Parathyroid adenoma (tissue), 2 donors: ENCODE results near the gene L2HGDH.

Source experiments
- H2AFZ ChIP-seq: fragments of 300-600 bp; sonication (generic); one replicate; pipeline ENCODE4 v1.7.0; 2017; ENCODE audit warnings: antibody characterized with exemption, mild to moderate bottlenecking
- H3K27ac ChIP-seq: fragments of 300-600 bp; sonication (generic); one replicate; pipeline ENCODE4 v1.7.0; 2017
- H3K27me3 ChIP-seq: fragments of 300-600 bp; sonication (generic); one replicate; pipeline ENCODE4 v1.7.0; 2017; ENCODE audit warnings: low read length; ENCODE audit not compliant: control insufficient read depth, insufficient read depth
- H3K36me3 ChIP-seq: fragments of 300-600 bp; sonication (generic); one replicate; pipeline ENCODE4 v1.7.0; 2017; ENCODE audit warnings: low read length; ENCODE audit not compliant: control insufficient read depth, insufficient read depth
- H3K4me1 ChIP-seq: fragments of 300-600 bp; sonication (generic); one replicate; pipeline ENCODE4 v1.7.0; 2017; ENCODE audit warnings: control low read depth
- H3K4me2 ChIP-seq: fragments of 300-600 bp; sonication (generic); one replicate; pipeline ENCODE4 v1.7.0; 2017; ENCODE audit warnings: low read length
- H3K4me3 ChIP-seq: fragments of 300-600 bp; sonication (generic); one replicate; pipeline ENCODE4 v1.7.0; 2017; ENCODE audit warnings: low read depth, low read length
- H3K79me2 ChIP-seq: fragments of 300-600 bp; sonication (generic); one replicate; pipeline ENCODE4 v1.7.0; 2017; ENCODE audit warnings: control low read depth
- H3K9ac ChIP-seq: fragments of 300-600 bp; sonication (generic); one replicate; pipeline ENCODE4 v1.7.0; 2017; ENCODE audit warnings: mild to moderate bottlenecking
- H3K9me3 ChIP-seq: fragments of 300-600 bp; sonication (generic); one replicate; pipeline ENCODE4 v1.7.0; 2017; ENCODE audit warnings: low read length; ENCODE audit not compliant: control insufficient read depth
- TF ChIP-seq, protein P1 (sequence below): fragments of 300-600 bp; sonication (generic); IDR thresholded peaks from one replicate; pipeline ENCODE4 v1.7.0; 2017; ENCODE audit warnings: antibody characterized with exemption, mild to moderate bottlenecking
- donor health status: primary hyperparathyroidism.

Gene L2HGDH

DNA sequence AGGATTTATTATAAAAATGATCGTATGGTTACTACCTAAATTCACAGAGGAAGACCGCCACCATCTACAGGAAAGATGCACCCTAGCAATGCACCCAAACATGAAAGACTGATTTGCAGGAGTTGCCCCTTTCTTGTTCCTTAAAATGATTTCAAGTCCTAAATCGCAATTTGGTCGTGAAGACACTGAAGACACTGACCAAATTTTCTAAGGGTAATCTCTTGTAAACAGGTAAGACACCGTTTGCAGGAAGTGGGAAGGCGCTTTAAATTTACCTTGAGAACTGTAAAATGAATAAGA is 81.7 kb downstream of the L2HGDH start:
- Histone ChIP-seq H2AFZ (peak overlapping the region; percentile 70), H3K36me3 (no peaks in the 10 kb centered on the region), H3K79me2 (peaks cover 31% of the 10 kb centered on the region), H3K27ac (peak overlapping the region; percentile 76), H3K9me3 (no peaks in the 10 kb centered on the region), H3K4me2 (peak overlapping the region; percentile 86), H3K9ac (peak overlapping the region; percentile 48), H3K4me3 (peak overlapping the region; percentile 84), H3K27me3 (no peaks in the 10 kb centered on the region), H3K4me1 (peaks cover 18% of the 10 kb centered on the region)
- TF ChIP-seq, protein P1, sequence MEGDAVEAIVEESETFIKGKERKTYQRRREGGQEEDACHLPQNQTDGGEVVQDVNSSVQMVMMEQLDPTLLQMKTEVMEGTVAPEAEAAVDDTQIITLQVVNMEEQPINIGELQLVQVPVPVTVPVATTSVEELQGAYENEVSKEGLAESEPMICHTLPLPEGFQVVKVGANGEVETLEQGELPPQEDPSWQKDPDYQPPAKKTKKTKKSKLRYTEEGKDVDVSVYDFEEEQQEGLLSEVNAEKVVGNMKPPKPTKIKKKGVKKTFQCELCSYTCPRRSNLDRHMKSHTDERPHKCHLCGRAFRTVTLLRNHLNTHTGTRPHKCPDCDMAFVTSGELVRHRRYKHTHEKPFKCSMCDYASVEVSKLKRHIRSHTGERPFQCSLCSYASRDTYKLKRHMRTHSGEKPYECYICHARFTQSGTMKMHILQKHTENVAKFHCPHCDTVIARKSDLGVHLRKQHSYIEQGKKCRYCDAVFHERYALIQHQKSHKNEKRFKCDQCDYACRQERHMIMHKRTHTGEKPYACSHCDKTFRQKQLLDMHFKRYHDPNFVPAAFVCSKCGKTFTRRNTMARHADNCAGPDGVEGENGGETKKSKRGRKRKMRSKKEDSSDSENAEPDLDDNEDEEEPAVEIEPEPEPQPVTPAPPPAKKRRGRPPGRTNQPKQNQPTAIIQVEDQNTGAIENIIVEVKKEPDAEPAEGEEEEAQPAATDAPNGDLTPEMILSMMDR: no peak

DNA sequence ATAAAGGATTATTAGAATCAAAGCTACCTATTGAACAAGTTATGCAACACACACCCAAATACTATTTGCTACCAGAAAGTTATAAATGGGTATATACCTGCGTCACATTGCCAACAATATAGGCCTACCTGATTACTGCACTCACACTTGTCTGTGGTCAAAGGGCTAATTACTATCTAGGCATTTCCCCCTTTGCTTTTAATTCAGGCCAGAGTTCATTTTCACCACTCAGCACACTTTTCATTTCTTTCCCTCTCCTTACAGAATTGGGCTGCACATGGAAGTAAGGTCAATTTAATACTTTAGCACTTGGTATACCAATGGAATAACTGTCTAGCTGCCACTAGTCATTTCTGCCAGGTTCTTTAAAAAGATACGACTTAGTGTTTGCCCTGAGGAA is 82.3 kb downstream of the L2HGDH start:
- Histone ChIP-seq H3K4me1 (peaks cover 22% of the 10 kb centered on the region), H3K9me3 (no peaks in the 10 kb centered on the region), H3K4me2 (peak overlapping the region; percentile 86), H3K9ac (no peak overlapping the region), H2AFZ (no peak overlapping the region), H3K4me3 (peak overlapping the region; percentile 84), H3K36me3 (no peaks in the 10 kb centered on the region), H3K27ac (no peak overlapping the region), H3K27me3 (no peaks in the 10 kb centered on the region), H3K79me2 (peaks cover 31% of the 10 kb centered on the region)
- TF ChIP-seq, protein P1: no peak

DNA sequence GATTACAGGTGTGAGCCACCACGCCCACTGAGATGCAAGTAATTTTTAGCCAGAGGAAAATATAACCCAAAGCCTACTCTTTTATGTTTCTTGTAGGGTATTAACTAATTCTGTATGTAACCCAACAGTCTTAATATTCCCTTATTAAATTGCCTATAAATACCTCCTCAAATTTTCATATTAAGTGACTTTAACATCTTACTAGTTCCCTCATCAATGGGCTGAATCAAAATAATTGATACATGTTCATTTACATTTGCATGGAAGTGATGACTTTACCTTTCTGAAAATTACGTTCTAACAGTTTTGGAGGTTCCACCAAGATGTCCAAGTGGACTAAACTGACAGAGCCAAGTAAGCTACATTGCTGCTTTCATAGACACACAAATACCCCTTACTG is 83.7 kb downstream of the L2HGDH start:
- Histone ChIP-seq H3K9ac (no peak overlapping the region), H3K79me2 (peaks cover 41% of the 10 kb centered on the region), H3K4me2 (no peak overlapping the region), H3K4me3 (no peak overlapping the region), H3K27ac (no peak overlapping the region), H3K36me3 (no peaks in the 10 kb centered on the region), H2AFZ (no peak overlapping the region), H3K4me1 (peaks cover 22% of the 10 kb centered on the region), H3K9me3 (no peaks in the 10 kb centered on the region), H3K27me3 (no peaks in the 10 kb centered on the region)
- TF ChIP-seq, protein P1: no peak

DNA sequence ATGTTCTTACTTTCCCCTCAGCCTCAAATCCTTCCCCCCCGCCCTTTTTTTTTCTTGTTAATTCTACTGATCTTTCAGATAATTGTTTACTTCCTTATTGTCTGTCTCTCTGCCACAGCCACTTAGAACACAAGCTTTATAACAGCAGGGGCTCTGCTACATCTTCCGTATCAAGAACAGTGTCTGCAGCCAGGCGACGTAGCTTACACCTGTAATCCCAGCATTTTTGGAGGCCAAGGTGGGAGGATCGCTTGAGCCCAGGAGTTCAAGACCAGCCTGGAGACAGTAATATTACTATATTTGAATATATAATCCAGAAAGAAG is 86.1 kb downstream of the L2HGDH start:
- TF ChIP-seq, protein P1: no peak

DNA sequence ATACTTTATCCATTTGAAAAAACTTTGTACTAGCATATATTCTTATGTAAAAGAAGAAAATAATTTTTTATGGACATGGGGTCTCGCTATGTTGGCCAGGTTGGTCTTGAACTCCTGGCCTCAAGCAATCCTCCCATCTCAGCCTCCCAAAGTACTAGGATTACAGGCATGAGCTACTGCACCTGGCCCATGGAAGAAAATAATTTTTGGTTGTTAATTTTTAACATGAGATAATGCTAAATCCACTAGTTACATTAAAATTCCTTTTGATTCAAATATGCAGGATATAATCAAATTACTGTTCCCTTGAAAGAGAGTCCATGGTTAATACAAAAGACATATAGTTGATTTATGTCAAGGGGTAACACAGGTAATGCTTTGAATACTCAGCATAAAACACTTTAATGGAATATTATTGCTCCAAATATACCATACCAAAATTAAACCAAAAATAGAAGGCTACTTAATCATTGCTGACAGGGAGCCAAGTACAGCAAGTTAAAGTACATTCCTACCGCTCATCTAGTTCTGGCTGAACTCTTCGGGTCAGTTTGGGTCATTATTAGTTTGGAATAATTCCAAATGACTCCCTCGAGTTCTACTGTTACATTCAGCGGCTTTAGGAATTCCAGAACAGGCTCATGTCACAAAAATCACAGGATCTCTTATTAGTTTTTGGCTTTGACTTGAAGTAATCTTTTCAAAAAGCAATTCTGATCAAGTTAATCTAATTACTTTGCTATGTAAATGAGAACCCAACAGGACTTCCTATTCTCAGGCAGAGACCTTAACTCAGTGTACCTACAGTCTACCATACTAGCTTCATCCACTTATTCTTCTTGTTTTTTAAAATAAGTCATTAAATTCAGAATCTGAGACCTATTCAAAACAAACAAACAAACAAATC is 86.7 kb downstream of the L2HGDH start:
- Histone ChIP-seq H3K27ac (peak overlapping the region; percentile 59), H3K4me3 (peak overlapping the region; percentile 48), H3K9ac (no peak overlapping the region), H3K4me1 (peaks cover 22% of the 10 kb centered on the region), H3K9me3 (no peaks in the 10 kb centered on the region), H3K27me3 (no peaks in the 10 kb centered on the region), H3K4me2 (peak overlapping the region; percentile 67), H3K36me3 (no peaks in the 10 kb centered on the region), H3K79me2 (peaks cover 49% of the 10 kb centered on the region), H2AFZ (no peak overlapping the region)
- TF ChIP-seq, protein P1: no peak

More for the DNA sequence above, 86.1 kb downstream of the L2HGDH start:
- H3K36me3 ChIP-seq: no peaks in the 10 kb centered on the region
- peak overlapping the region; percentile 59 for H3K27ac ChIP-seq
- H3K27me3 ChIP-seq: no peaks in the 10 kb centered on the region
- H2AFZ ChIP-seq: no peak overlapping the region
- no peaks in the 10 kb centered on the region for H3K9me3 ChIP-seq
- H3K4me2 ChIP-seq: peak overlapping the region; percentile 67
- H3K79me2 ChIP-seq: peaks cover 49% of the 10 kb centered on the region
- no peak overlapping the region for H3K9ac ChIP-seq
- H3K4me1 ChIP-seq: peaks cover 22% of the 10 kb centered on the region
- peak overlapping the region; percentile 48 for H3K4me3 ChIP-seq
